Measurements from ENCODE around the gene GRAMD1B. TPM values are rescaled to one million over a fixed set of nuclear protein-coding genes. Genes with fewer than 3 reads are reported as not detected.
"Not testable (repeated sequence)": the region's sequence is repeated elsewhere in the genome, so short reads cannot be mapped to it uniquely, and the experiment has no call there.

The GRAMD1B gene
- total RNA-seq, 4 donors from 2014 or later: 2.2 to 4.0 (median 3.5) TPM

DNA sequence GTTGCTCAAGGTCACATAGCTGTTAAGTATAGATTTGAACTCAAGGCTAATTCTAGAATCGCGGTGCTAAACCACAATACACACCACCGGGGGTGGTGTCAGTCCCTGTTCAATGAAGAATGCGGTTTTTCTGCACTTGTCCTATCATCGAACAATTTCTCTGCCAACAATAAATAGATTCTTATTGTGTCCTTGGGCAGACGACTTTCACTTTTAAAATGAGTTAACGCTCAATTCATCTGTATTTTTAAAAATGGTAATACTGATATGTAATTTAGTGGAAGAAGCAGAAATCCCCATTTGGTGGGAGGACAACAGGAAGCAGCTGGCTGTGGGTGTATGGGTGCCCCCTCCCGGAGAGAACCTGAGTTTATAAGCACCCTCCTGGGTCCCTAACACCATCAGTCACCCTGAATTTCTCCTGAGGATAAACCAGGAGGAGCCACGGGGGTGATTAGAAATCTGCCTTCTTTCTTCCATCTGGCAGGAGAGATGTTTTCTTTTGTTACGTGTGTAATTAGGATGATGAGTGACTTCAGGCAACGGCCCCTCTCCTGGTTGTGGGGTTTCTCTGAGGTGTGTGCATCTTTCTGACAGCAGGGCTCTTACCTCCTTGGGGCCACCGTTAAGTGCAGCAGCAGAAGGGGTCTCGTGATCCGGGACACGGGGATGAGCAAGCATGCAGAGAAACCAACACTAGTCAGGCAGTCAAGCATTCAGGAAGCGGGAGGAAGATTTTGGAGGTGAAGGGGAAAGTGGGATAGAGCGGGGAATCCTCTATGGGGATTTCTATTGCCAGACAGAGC lies 87.7 kb downstream of the GRAMD1B start:
- 82% methylated on average over 17 of the region's 17 CpGs for WGBS
- intact Hi-C loops (cut with DNase I): no loop called here

DNA sequence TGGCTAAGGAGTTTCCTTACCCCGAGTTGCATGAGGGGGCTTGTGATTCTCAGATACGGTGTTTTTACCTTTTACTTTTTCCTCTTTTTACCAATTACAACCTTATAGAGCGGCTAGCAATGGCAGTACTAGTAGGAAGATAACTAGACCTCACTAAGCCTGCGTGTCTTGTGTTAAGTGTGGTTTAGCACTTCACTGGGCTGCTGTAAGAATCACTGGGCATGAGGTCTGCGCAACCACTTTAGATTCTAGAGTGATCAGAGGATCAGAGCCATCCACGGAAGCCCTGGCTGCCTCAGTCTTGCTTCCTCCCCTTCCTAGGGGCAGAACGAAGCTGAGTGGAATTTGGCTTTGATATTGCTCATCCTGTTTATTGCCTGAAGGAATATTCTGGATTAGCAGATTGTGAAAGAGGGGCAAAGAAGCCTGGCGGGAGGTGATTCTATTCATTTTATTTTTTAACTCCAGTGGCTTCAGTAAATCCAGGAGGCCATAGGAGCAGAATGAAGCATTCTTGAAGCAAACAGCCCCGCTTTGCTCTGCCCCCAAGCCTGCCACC lies 88.5 kb downstream of the GRAMD1B start:
- no peak for DNase-seq (ENCODE audit: extremely low spot score)
- H3K4me3 ChIP-seq: no peak overlapping the region
- intact Hi-C loops (cut with DNase I): no loop called here
- WGBS: 71% methylated on average over 9 of the region's 9 CpGs
- no peak overlapping the region for H3K27ac ChIP-seq (replicated peaks in 1 of 4)
- TF ChIP-seq POLR2AphosphoS5 (IDR thresholded peaks at IDR 0.05): no peak
- no peak for TF ChIP-seq POLR2A (IDR thresholded peaks at IDR 0.05; ENCODE audit: low read depth)
- TF ChIP-seq EP300 (IDR thresholded peaks at IDR 0.05): no peak
- TF ChIP-seq CTCF (IDR thresholded peaks at IDR 0.05): no peak
- peaks cover 0 to 10% (median 6%) of the 10 kb centered on the region in 4 donors for H3K4me1 ChIP-seq
- no peaks in the 10 kb centered on the region for H3K36me3 ChIP-seq
- H3K27me3 ChIP-seq: peaks cover 0 to 32% (median 0%) of the 10 kb centered on the region in 4 donors
- peaks cover 0 to 5% (median 2%) of the 10 kb centered on the region in 4 donors for H3K9me3 ChIP-seq

More for the DNA sequence above, 87.7 kb downstream of the GRAMD1B start:
- H3K9me3 ChIP-seq: peaks cover 0 to 5% (median 2%) of the 10 kb centered on the region in 4 donors
- TF ChIP-seq CTCF (IDR thresholded peaks at IDR 0.05) (no peak), EP300 (IDR thresholded peaks at IDR 0.05) (no peak), POLR2AphosphoS5 (IDR thresholded peaks at IDR 0.05) (no peak), POLR2A (IDR thresholded peaks at IDR 0.05; ENCODE audit: low read depth) (no peak)
- no peaks in the 10 kb centered on the region for H3K36me3 ChIP-seq
- peaks cover 0 to 10% (median 6%) of the 10 kb centered on the region in 4 donors for H3K4me1 ChIP-seq
- H3K27me3 ChIP-seq: peaks cover 0 to 32% (median 0%) of the 10 kb centered on the region in 4 donors
- no peak overlapping the region for H3K4me3 ChIP-seq
- DNase-seq (ENCODE audit: extremely low spot score): no peak
- H3K27ac ChIP-seq (replicated peaks in 1 of 4): no peak overlapping the region

GRCh38 chr11:123519055-123519796 lies 89.2 kb downstream of the GRAMD1B start:
- TF ChIP-seq CTCF (IDR thresholded peaks at IDR 0.05) (no peak), POLR2A (IDR thresholded peaks at IDR 0.05; ENCODE audit: low read depth) (no peak), EP300 (IDR thresholded peaks at IDR 0.05) (no peak), POLR2AphosphoS5 (IDR thresholded peaks at IDR 0.05) (no peak)
- DNase-seq (ENCODE audit: extremely low spot score): no peak
- Histone ChIP-seq H3K9me3 (peaks cover 0 to 5% (median 2%) of the 10 kb centered on the region in 4 donors), H3K4me1 (peaks cover 0 to 10% (median 6%) of the 10 kb centered on the region in 4 donors), H3K36me3 (no peaks in the 10 kb centered on the region), H3K27ac (replicated peaks in 1 of 4) (no peak overlapping the region), H3K4me3 (no peak overlapping the region), H3K27me3 (peaks cover 0 to 32% (median 0%) of the 10 kb centered on the region in 4 donors)
- WGBS: 63% methylated on average over 11 of the region's 11 CpGs
- intact Hi-C loops (cut with DNase I): no loop called here

DNA sequence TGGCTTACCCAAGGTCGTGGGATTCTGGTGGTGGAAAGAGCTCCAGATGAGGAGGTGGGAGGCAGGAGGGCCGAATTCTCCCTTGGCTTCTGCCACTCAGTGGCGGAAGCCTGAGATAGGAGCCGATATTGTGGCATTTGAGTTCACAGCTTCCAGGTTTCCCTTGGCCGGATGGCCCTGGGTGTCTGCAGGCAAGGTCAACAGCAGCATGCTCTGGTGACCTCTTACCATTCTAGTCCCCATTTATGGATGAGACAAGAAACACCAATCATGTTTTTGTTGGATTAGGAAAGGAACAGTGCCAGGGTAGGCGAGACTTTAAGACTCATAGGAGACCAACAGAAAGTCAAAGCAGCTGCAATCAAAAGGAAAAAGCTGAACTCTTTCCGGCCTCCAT lies 89.7 kb downstream of the GRAMD1B start:
- Histone ChIP-seq H3K36me3 (no peaks in the 10 kb centered on the region), H3K27ac (replicated peaks in 1 of 4) (no peak overlapping the region), H3K4me3 (no peak overlapping the region), H3K4me1 (peaks cover 0 to 10% (median 6%) of the 10 kb centered on the region in 4 donors), H3K27me3 (peaks cover 0 to 34% (median 0%) of the 10 kb centered on the region in 4 donors), H3K9me3 (peaks cover 0 to 5% (median 2%) of the 10 kb centered on the region in 4 donors)
- no peak for DNase-seq (ENCODE audit: extremely low spot score)
- no peak for TF ChIP-seq POLR2A (IDR thresholded peaks at IDR 0.05; ENCODE audit: low read depth)
- 82% methylated on average over 6 of the region's 7 CpGs for WGBS
- intact Hi-C loops (cut with DNase I): no loop called here

DNA sequence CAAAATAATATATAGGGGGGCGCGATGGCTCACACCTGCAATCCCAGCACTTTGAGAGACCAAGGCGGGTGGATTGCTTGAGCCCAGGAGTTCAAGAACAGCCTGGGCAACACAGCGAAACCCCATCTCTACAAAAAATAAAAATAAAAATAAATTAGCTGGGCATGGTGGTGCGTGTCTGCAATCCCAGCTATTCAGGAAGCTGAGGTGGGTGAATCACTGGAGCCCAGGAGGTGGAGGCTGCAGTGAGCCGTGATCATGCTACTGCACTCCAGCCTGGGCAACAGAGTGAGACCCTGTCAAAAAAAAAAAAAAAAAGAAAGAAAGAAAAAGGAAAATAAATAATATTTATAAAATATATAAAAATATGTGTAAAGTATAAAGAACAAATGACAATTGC lies 90.4 kb downstream of the GRAMD1B start:
- intact Hi-C loops (cut with DNase I); H3K4me3 ChIP-seq; DNase-seq (ENCODE audit: extremely low spot score); H3K36me3 ChIP-seq; H3K27ac ChIP-seq (replicated peaks in 1 of 4); H3K9me3 ChIP-seq: not testable (repeated sequence)
- 91% methylated on average over 6 of the region's 6 CpGs for WGBS
- H3K27me3 ChIP-seq: peaks cover 0 to 36% (median 0%) of the 10 kb centered on the region in 4 donors
- H3K4me1 ChIP-seq: peaks cover 0 to 10% (median 6%) of the 10 kb centered on the region in 4 donors
